GM21447 (cell line): ENCODE measurements around the gene EGFL7.

Experiments used
- ATAC-seq: cut with Tn5 transposase; IDR thresholded peaks from one replicate; pipeline ENCODE4 v1.9.1; 2021; ENCODE audit not compliant: unreplicated experiment

EGFL7 gene

GRCh38 chr9:136685216-136685615 lies 22.5 kb downstream of the EGFL7 start:
- ATAC-seq = no peak

- no peak for ATAC-seq
Measured at GRCh38 chr9:136685790-136686533, 23.2 kb downstream of the EGFL7 start.

GRCh38 chr9:136686534-136686793 lies 23.7 kb downstream of the EGFL7 start:
- peak; percentile 6 for ATAC-seq

- peak; percentile 54 for ATAC-seq
Measured at GRCh38 chr9:136686794-136687711, 24.3 kb downstream of the EGFL7 start, which contains the start of gene AGPAT2. TSS of gene AGPAT2 (minus strand) at chr9:136687457. CDS start at chr9:136687357, 100 bp downstream.

- ATAC-seq = peak; percentile 34
Measured at GRCh38 chr9:136687721-136688223, 25.1 kb downstream of the EGFL7 start.

- peak; percentile 28 for ATAC-seq
Measured at GRCh38 chr9:136688274-136689107, 25.8 kb downstream of the EGFL7 start.

GRCh38 chr9:136689108-136689460 lies 26.4 kb downstream of the EGFL7 start:
- no peak for ATAC-seq

GRCh38 chr9:136690104-136690805 lies 27.5 kb downstream of the EGFL7 start:
- no peak for ATAC-seq

- no peak for ATAC-seq
Measured at GRCh38 chr9:136690806-136691261, 28.1 kb downstream of the EGFL7 start.

- no peak for ATAC-seq
Measured at GRCh38 chr9:136691316-136692184, 28.8 kb downstream of the EGFL7 start.

GRCh38 chr9:136692185-136693134 lies 29.7 kb downstream of the EGFL7 start:
- no peak for ATAC-seq

- no peak for ATAC-seq
Measured at GRCh38 chr9:136693135-136693489, 30.4 kb downstream of the EGFL7 start.

GRCh38 chr9:136693490-136694162 lies 30.9 kb downstream of the EGFL7 start:
- no peak for ATAC-seq

GRCh38 chr9:136694163-136694871 lies 31.6 kb downstream of the EGFL7 start:
- ATAC-seq = no peak

- ATAC-seq = no peak
Measured at GRCh38 chr9:136694872-136695247, 32.1 kb downstream of the EGFL7 start.

- no peak for ATAC-seq
Measured at GRCh38 chr9:136695435-136695895, 32.7 kb downstream of the EGFL7 start.

- ATAC-seq = no peak
Measured at GRCh38 chr9:136695955-136696354, 33.2 kb downstream of the EGFL7 start.
